8988T (cell line): ENCODE results near the gene DNM3.

Source experiments
- DNase-seq: peaks from one replicate; pipeline ENCODE4 v3.0.0; 2011

DNM3 gene

DNA sequence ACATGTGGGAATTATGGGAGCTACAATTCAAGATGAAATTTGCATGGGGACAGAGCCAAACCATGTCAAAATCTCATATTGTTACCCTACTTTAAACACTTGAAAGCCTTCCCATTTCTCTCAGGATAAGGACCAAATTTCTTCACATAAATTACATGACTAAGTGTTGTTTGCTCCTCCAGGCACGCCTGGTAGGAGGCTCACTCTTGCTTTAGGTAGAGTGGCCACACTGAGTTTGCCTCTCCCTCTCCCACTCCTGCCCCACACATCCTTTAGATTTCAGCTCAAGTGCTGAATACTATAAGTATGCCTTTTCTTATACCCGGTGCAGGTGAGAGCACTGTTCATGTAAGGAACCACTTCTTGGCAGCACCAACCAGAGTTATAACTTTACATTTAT lies 279.1 kb downstream of the DNM3 start:
- no peak for DNase-seq

DNA sequence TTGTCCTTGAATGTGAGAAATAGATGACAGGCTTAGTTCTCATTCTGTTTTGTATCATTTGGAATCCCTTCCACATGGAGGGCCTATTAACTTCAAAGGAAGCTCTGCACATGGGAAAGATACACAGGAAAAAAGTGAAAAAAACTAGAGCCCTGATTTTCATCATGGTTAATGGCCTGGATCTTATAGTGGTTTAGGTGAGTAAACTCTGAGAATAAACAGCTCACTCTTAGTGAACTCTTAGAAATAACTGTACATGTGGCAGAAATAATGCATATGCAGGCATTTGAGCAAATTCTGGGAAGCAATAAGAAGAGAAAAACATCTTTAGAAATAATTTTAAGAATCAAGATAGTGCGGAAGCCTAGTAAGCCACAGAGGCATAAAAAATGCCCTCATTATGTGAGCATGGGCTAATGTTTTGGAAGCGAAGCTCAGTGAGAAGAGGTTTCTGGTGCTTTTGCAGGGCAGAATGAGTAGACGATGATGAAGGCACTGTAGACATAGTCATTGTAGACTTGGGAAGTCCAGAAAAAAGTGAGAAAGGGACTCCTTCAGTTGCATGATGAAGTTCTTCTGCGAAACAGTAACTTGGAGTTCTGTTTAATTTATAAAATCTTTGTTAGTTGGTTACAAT lies 279.9 kb downstream of the DNM3 start:
- DNase-seq: no peak

DNA sequence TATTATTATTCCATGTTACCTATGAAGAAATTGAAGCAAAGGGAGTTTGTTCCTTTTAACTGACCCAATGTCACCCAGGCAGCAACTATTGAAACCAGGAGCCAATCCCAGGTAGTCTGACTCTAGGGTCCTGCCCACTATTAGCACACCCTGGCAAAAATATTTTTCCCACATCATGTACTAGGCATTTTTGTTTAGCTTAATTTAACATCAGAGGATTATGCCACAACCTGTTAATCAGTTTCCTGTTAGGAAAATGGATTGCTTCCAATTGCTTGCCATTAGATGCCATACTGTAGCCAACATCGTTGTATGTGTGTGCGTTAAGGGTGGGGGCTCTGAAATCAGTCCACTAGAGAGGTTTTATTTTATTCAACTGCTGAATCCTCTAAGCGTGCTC lies 281.1 kb downstream of the DNM3 start:
- no peak for DNase-seq

DNA sequence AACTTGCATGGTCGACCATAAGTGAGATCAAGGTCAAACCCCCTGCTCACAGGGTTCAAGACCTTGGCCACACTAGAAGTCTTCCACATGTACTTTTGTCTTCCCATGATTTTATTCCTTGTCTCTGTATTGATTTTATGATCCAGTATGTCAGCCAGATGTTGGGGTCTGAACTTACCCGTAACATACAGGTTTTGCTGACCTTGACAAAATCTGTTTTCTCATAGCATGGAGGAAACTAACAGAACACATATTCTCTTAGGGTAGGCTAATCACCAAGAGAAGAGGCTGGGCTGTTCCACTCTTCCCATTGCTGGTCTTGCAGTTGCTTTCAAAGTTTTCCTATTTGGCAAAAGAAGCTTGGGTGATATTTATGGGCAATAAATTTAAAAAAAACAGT lies 284.0 kb downstream of the DNM3 start:
- no peak for DNase-seq

DNA sequence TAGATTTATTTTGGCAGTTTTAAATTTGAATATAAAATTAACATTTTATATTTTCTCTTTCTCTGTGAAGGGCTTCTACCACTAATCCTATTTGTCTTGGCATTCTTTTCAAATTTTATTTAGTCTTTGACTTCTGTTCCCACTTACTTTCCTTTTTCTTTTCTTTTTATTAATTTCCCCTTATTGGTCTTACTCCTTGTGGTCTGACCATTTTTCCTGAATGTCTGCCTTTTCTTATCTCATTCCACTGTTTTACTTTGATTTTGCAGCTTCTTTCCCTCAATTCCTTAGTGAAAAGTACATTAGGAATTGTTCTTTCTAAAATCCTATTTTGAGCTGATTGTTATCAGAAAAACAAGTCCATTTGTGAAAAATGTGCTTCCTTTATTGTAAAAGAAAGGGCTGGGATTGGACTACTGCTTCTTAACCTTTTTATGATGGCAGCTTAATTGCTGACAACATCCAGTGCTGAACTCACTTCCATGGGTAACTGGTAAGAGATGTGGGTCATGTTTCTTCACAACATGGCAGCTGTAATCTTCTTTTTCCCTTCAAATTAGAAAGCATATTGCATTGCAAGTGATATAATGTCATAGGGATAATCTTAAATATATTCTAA lies 284.6 kb downstream of the DNM3 start:
- DNase-seq: no peak

DNA sequence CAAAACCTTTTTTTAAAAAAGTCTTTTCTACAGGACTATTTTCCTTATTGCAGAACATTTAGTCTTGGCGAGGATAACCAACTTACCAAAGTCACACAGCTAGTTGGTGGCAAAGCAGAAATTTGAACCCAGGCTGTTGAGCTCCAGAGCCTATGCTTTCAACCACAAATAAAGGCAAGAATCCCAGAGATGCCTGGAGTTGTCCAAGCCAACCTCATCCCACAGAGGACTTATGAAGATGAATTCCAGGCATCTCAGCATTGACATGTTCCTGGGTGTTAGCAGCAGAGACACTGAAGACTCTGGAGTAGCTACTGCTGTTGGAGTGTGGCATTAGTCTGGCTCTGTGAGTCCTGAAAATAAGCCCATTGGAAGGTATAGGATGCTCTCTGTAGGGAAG lies 291.5 kb downstream of the DNM3 start:
- DNase-seq: no peak

DNA sequence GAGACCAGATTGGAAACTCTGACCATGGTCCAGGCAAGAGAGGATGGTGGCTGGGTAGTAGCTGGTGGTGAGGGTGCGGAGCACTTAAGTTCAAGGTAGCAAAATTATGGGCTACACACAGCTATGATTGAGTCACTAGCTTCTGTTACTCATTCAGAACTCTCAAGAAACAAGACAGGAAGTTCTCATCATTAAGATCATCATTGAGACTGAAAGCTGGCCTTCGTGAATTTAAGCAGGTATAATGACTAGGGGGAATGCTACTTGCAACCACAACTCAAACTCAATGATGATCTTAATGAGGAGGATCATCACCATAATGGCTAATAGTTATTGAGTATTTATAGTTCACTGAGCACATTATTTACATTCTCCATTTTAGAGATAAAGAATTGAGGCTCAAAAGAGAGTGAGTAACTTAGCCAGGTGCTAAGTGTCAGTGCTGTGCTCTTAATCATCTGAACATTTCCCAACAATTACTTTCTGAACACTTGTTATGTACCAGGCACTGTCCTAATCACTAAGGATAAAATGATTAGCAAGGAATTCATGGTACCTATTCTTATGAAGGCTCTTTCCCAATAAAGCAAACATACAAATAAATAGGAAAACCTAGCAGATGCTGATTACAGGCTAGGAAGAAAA lies 292.9 kb downstream of the DNM3 start:
- DNase-seq: no peak

DNA sequence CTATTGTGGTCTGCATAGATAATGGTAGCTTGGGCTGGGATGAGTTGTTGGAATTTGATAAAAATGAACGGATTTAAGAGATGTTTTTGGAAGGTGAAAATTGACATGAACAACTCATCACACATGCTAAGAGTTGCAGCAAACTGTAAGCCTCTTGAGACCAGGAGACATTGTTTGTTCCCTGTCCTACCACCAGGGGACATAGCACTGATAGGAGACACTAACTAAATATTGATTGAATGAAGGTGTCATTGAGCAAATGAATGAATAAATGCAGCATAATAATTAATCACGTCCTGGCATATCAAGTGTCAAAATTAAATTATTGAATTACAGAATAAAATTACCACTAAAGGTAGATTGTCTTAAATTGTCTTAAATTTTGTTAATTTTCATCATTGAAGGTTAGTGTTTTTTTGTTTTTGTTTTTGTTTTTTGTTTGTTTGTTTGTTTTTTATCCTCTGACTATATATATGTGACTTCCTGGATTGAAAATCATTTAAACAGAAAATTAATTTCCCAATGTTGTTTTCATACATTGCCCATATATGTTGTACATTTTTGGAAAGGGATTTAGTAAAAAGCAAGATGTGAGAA lies 293.9 kb downstream of the DNM3 start:
- DNase-seq: no peak

DNA sequence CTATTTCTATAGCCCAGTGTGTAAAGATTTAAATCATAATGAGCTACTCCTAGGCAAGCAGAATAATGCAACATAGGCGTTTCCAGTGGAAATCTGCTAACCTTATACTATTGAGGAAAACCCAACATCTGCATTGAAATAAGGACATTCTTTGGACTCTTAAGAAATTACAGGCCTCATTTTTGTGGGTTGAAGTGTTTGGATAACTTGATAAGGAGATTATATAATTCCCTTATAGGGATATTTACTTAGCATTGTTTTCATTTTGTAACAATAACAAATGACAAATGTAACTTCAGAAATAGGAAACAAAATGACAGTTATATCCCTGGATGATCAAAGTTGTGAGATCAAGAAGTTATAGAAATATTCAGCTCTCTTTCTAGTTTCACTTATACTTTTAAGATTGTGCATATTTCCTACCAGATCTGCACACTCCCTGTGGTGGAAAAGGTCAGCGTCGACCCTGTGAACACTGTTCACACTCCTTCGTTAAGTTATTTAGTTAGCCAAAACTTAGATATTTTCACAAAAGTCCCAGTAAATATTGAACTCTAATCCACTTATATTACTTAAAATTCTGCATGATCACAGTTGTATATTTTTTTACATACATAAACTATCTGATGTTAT lies 294.8 kb downstream of the DNM3 start:
- DNase-seq: no peak

DNA sequence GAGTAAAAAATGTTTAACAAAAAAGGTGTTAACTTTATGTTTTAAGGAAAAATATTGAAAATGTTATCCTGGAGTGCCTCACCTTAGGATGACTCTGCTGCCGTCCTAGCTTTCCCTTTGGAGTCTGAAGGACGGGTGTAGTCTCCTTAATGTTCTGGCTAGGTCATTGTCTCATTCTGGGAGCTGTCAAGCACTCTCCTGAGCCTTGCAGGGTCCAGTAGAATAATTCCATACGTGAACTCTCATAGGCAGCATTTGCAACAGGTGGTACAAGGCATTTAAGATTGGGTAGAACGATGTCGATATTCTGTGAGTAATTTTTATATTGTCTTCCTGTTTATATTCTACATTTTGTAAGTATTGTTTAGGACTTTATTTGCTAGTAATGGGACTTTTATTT lies 295.6 kb downstream of the DNM3 start:
- no peak for DNase-seq

DNA sequence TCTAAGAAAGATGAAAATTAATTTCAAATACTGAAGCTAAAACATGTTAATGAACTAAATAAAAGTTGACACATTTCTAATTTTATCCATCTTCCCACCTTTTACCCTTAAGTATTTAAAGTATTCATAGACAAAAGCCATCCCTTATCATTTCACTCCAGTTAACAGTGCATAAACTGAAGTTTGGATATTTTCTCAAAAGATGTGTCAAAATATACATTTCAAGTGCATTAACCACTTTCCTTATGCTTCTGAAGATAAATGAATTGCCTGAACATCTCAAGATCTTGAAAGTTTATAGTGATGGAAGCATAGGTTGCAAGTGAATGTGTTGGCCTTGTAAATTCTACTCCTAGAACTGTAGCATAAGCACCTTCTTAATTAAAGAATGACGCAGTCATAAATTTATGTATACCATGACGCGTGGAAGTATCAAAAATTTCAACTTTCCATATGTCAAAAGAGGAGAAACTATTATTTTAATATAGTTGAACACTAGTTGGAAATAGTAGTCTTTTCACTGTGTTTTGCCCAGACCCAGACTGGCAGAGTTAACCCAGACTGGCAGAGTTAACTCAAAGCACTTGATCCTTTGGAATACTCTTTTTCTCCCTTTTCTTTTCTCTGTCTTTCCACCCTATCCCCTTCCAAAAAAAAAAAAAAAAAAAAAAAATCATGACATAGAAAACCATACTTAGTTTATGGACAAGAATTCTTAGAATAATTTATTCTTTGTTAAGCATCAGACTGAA lies 296.6 kb downstream of the DNM3 start:
- DNase-seq: no peak

DNA sequence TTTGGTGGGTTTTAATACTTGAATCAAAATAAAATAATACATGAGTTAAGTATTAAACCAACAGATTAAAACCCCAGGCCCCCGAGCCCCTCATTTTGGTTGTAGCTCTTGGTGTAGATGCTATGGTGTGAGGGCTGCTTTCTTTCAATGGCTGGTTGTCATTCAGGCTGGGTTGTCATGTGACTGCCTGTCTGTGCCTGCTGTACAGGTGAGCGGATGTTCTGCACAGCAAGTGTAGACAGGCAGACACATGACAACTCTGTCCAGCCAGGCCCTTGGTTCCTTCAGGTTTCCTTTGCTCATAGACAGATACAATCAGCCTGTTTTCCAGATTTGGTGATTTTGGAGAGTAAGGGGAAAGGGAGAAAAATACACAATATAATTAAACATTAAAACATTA lies 297.3 kb downstream of the DNM3 start:
- no peak for DNase-seq

DNA sequence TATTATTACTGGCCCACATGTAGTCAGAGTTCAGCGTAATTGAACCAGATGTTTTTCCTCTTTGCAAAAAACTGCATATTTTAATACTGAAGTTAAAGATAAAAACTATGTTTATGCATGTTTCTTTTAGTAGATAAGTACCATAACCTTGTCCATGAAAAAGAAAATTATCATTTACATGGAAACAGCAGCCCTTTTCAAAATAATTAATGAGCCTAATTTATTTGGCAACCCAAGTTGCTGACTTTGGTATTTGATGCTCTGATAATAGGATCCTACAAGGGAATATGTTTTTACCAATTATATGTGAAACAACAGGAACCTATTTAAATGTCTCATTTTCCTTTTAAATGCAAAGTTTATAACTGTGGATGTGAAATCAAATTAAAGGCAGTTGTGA lies 297.9 kb downstream of the DNM3 start:
- DNase-seq: no peak

DNA sequence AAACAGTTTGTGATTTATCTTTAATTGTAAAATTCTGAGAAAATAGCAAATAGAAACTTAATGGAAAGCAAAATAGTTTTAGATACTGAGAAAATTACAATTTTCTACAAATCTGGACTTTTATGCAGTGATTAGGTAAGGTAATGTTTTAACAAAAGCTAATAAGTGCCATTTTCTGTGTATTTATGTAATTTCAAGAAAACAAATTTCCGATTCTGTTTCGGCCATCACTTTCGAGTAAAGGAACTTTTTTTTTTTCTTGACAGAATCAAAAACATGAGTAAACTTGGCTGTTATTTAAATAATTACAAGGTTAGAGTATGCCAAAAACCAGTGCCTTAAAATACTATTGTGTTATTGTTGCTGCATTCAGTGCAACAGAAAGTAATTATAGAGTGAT lies 298.8 kb downstream of the DNM3 start:
- DNase-seq: no peak

DNA sequence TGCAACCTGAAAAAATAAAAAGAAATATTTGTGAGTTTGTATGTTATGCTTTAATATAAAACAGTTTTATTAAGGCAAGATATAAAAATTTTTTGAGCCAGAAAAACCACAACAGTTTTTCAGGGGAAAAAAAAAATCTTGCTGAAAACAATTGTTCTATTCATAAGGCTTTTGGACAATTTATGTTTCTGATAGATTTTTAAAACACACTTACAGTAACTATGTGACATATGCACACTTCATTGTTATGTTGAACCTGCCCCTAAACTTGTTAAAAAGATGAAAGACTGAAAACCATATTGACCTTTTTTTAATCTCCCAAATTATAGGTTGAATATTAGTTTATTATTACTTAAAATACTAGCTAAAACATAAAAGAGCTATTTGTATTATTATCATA lies 299.3 kb downstream of the DNM3 start:
- no peak for DNase-seq

DNA sequence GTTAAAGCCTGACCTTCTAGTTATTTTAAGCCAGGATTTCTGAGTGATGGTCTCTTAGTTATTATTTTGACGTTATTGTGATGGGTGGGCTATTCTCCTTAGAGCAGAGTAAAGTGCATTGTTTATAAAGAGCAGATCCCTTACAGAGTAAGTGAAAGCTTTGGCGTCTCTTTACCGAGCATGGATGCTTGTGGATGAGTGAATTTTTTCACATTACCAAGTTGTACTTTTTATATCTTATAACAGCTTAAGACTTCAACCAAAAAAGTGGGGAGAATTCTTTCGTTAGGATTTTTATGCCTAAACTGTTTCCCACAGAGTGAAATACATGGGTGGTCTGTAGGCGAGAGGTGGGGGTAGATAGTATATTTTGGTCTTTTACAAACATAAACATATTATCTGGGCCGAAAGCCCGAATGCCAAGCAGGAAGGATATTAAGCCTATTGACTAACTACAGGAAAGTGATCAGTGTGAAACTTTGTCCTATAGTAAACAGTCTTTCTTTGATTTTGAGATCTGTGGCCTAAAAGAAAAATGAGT lies 300.1 kb downstream of the DNM3 start:
- DNase-seq: no peak

DNA sequence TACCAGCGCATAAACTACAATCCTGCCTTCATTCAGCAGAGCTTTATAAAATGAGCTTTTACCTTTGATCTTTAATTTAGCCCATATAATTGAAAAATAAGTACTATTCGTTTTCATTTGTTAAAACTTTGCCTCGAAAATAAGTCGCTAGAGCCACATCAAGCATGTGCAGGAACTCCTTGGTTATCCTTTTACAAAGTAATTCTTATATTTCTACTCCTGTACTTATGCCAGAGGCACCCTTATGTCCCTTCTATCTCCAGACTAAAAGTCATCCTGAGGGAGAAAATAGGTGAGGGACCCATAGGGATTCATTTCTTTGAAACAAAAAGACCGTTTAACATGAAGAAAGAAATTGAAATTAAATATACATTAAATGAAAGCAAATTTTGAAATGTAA lies 301.0 kb downstream of the DNM3 start:
- DNase-seq: no peak

DNA sequence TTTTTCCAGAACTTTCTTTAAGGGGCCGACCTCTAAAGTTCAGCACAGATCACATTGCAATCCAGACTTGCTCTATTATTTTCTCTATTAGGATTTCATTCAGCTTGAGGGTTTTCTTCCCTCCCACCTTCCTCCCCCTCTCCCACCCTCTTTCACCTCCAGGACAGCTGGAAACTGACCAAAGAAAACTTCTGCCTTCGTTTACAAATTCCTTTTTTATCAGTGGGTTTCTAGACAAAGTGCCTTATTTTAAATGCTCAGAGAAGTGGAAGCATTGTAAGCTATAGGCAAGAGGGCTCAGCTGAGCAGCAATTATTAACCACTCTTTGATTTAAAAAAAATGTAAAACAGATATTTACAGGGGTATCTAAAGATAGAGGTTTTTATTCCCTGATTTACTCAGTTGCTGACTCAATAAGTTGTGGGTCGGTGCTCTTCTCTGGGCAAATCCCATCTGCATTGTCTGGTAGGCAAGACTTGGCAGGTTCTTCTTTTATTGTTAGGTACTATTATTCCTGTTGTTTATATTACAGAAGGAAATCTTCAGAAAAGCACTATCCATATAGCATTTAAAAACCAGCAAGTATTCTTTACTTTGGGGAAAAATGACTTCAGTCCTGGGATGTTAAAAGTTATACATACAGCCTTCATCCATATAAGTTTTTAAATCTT lies 302.2 kb downstream of the DNM3 start:
- no peak for DNase-seq

DNA sequence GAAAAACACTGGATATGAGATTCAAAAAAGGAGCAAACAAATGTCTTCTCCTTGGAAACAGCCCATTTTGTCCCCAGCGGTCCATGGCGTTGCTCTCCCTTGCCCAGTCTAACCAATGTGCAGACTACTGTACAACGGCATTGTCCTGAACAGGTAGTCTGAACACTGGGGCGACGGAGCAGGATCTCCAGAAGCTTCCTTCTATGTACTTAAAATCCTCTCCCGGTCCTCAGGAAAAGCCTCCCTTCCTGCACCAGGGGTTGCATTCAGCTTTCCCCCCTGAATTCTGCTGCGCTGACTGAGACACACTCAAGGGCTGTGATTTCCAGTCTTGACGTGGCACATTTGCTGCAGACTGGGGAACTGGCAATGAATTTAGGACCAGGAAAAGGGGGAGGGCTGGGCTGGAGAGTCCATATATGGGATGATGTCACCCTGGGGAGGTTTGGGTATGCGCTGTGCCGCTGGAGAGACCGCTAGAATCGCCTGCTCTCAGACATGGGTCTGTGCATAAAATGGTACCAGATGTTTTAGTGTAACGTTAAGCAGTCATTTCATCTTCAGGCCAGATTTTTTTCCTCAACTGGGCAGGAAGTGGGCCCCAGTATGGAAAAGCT lies 303.3 kb downstream of the DNM3 start:
- no peak for DNase-seq

DNA sequence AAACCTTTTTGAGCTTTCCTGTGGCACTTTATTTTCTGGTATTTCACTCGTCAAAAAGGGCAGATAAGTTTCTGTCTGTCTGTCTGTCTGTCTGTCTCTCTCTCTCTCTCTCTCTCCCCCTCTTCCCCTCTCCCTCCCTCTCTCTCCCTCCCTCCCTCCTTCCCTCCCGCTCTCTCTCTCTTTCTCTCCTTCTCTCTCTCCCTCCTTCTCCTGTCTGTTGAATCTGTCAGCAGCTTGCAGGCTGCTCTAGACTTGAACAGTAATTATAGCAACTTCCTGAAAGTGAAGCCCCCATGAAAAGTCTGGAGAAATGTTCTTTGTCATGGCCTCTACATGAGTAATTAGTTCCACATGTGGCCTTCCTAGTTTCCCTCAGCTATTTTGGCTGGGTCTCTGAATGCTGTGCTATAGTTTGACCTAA lies 303.9 kb downstream of the DNM3 start:
- DNase-seq: no peak

DNA sequence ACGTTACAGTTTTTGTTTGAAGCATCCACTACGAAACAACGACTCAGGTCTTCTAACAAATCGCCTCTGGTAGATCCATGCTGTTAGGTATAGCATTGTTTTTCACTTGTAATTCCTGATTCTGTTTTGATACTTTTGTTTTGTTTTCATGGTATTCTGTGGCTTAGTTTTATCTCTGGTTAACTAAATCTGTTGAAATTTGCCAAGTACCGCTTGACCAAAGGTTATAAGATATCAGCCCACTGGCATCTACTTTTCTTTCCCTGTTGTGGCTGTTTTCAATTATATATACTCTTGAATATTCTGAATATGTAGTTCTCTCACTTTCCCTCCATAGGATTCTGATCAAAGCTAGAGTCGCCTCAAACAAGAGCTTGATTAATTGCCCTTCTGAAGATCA lies 304.4 kb downstream of the DNM3 start:
- no peak for DNase-seq
